Fibroblast of skin of left biceps (primary cell): ENCODE measurements around the gene MYO1G.

ENCODE experiments used
- DNase-seq, 2 experiments: peaks; one replicate each; pipeline ENCODE4 v3.0.0-alpha.2; 2013; ENCODE audit warnings: low read depth in 2 of 2

The MYO1G gene

GRCh38 chr7:44981035-44981706 is 2.4 kb upstream of the MYO1G start:
- DNase-seq, result no peak

- DNase-seq, result no peak
Observed at GRCh38 chr7:44980393-44981034, 1.7 kb upstream of the MYO1G start.

- no peak for DNase-seq
Observed at GRCh38 chr7:44979481-44980392, 922 bp upstream of the MYO1G start.

DNA sequence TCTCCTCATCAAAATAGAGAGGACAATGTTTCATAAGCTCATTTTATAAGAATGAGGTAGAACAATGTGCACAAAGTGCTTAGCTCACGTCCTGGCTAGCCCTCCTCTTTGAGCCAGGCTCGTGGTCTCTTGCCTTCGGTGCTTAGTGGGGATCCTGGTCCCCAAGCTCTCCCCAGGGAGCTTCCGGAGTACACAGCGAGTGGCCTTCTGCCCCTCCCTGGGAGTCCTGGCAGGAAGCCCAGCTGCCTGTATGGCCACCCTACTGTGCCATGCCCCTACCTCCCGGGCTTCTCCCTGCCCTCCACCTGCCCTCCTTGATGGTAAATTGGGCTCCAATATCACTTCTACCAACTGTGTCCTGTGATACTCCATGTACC is 868 bp downstream of the MYO1G start:
- no peak for DNase-seq

GRCh38 chr7:44977304-44977958 is 1.4 kb downstream of the MYO1G start:
- no peak for DNase-seq

DNA sequence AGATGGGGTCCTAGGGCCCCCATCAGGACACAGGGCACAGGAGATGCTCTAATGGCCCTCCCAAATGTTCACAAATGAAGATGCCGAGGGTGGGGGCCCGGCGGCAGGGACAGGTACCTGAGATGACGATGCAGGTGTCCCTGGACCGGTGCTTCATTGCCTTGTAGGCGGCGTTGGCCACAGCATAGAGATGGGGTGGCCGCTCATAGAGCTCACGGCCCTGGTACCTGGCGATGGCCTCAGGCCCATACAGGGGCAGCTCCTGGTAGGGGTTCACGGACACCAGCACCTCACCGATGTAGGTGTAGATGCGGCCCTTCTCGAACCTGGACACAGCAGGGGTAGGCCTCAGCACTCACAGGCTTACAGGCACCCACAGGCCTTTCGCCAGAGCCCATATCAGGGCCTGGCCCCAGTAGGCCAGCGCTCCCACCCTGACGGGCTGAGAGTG is 2.0 kb downstream of the MYO1G start:
- DNase-seq, result no peak

- no peak for DNase-seq
Observed at GRCh38 chr7:44976040-44976745, 2.6 kb downstream of the MYO1G start.

- DNase-seq, result no peak
Observed at GRCh38 chr7:44975331-44976039, 3.3 kb downstream of the MYO1G start.

DNA sequence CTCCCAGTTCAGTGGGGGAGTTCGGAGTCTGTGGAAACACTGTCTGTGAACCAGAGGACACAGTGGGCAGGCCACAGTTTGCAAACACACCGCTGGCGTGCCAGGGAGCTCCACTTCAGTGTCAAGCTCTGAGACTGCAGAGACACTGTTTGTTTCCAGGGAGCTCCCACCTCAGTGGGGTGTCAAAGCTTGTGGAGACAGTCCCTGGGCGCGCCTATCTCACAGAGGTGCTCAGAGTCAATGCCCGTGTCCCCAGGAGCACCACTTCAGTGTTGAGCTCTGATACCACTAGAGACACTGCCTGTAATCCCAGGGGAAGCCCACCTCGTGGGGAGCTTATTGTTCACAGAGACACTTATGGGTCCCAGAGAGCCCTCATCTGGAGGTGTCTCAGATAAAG is 4.3 kb downstream of the MYO1G start:
- no peak for DNase-seq

GRCh38 chr7:44973610-44974401 is 5.0 kb downstream of the MYO1G start:
- DNase-seq, result no peak

GRCh38 chr7:44972562-44972961 is 6.3 kb downstream of the MYO1G start:
- DNase-seq, result no peak

DNA sequence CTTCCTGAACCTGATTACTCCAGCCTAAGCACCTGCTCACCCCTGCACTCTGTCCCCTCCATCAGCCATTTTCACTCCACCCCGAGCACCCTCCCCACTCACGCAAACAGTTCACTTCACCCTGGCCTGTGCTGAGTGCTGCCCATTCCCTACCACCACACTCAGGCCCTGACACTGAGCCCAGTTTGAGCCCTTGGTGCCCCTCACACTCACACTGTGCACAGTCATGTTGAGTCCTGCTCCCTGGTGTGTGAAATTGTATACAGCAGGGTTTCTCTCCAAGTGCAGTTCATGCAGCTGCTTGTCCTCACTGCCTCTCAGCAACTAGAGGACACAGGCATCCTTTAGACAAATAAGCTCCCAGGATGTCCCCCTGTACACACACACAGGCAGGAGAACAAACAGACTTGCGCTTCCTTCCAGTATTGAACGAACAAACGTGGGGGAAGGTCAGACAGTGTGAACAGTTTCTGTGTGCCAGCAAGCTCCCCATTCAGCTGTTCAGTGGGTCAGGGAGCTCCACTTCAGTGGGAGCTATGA is 6.8 kb downstream of the MYO1G start:
- DNase-seq, result no peak

GRCh38 chr7:44971188-44971901 is 7.5 kb downstream of the MYO1G start:
- no peak for DNase-seq

GRCh38 chr7:44970523-44971051 is 8.2 kb downstream of the MYO1G start:
- DNase-seq, result no peak

DNA sequence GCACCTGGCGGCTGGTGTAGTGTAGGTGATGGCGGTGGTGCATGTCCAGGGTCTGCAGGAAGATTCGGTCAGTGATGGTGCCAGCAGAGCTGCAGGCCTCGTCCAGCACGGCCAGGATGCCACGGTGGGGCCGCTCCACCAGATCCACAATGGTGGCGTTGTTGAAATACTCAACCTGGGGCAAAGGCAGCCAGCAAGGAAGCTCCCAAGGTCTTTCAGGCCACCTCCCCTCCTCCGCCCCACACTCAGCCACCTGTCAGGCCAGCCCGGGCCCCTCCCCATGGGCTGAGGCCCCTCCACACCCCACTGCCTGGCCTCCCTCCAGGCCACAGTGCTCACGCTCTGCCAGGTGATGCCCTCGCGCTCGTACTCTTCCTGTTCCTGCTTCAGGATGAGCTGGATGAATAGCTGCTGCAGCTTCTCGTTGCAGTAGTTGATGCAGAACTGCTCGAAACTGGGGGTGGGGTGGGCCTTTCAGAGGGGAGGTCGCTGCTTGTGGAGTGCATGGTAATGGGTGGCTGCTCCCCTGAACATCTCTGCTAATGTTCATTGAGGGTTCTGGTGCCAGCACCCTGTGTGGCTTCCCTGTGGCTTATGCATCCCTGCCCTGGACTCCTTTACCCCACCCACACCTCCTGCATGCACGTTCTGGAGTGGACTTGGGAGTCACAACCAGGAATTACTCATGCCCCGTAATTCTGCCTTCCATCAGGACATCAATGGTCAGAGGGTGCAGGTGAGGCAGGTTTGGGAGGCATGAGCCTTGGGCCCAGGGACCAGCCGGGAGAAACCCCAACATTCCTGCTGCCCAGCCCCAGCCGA is 8.9 kb downstream of the MYO1G start:
- DNase-seq, result no peak

GRCh38 chr7:44969049-44969700 is 9.6 kb downstream of the MYO1G start:
- no peak for DNase-seq
